SK-N-SH treated with all-trans-retinoic acid at 6 μM for 48 hours (cell line): Measurements from ENCODE around the gene GAREM1.

Experiments used
- ARNTL ChIP-seq: fragments of 450-650 bp; formaldehyde crosslinking; IDR thresholded peaks from 2 replicates; pipeline ENCODE4 v1.5.0; 2020; ENCODE audit warnings: low read depth, mild to moderate bottlenecking, moderate library complexity, borderline replicate concordance
- BACH2 ChIP-seq: fragments of 250-450 bp; sonication (Bioruptor Pico); IDR thresholded peaks from 2 replicates; pipeline ENCODE4 v1.9.0; 2021; ENCODE audit warnings: mild to moderate bottlenecking, borderline replicate concordance
- ESRRG ChIP-seq: fragments of 250-450 bp; sonication (Bioruptor Pico); IDR thresholded peaks from 2 replicates; pipeline ENCODE4 v1.6.1; 2021; ENCODE audit warnings: mild to moderate bottlenecking
- ISL1 ChIP-seq: fragments of 250-450 bp; sonication (Bioruptor Pico); IDR thresholded peaks from 2 replicates; pipeline ENCODE4 v2.1.2; 2022; ENCODE audit warnings: mild to moderate bottlenecking, moderate library complexity
- PATZ1 ChIP-seq: fragments of 250-450 bp; sonication (Bioruptor Pico); IDR thresholded peaks from 2 replicates; pipeline ENCODE4 v1.8.0; 2020; ENCODE audit warnings: mild to moderate bottlenecking, moderate library complexity, borderline replicate concordance
- POU6F1 ChIP-seq: fragments of 250-450 bp; sonication (Bioruptor Pico); IDR thresholded peaks from 2 replicates; pipeline ENCODE4 v1.8.0; 2021; ENCODE audit warnings: low read depth, mild to moderate bottlenecking, moderate library complexity, borderline replicate concordance
- TOX ChIP-seq: fragments of 250-450 bp; sonication (Bioruptor Pico); IDR thresholded peaks from 2 replicates; pipeline ENCODE4 v1.8.0; 2021; ENCODE audit warnings: mild to moderate bottlenecking, moderate library complexity, borderline replicate concordance
- TSHZ2 ChIP-seq: fragments of 250-450 bp; sonication (Bioruptor Pico); IDR thresholded peaks from 2 replicates; pipeline ENCODE4 v1.5.0; 2020; ENCODE audit warnings: mild to moderate bottlenecking, moderate library complexity
- ZC3H10 ChIP-seq: fragments of 250-450 bp; sonication (Bioruptor Pico); IDR thresholded peaks from 2 replicates; pipeline ENCODE4 v1.5.1; 2021; ENCODE audit warnings: mild to moderate bottlenecking, moderate library complexity
- ZFP3 ChIP-seq: fragments of 250-450 bp; sonication (Bioruptor Pico); IDR thresholded peaks from 2 replicates; pipeline ENCODE4 v1.5.0; 2020; ENCODE audit warnings: mild to moderate bottlenecking, moderate library complexity
- ZNF565 ChIP-seq: fragments of 450-650 bp; formaldehyde crosslinking; conservative IDR thresholded peaks from 2 replicates; pipeline ENCODE4 v1.5.0; 2020; ENCODE audit warnings: low read depth, mild to moderate bottlenecking, moderate library complexity
- ZNF70 ChIP-seq: fragments of 450-650 bp; formaldehyde crosslinking; IDR thresholded peaks from 2 replicates; pipeline ENCODE4 v1.5.0; 2020; ENCODE audit warnings: mild to moderate bottlenecking, moderate library complexity

- no peak for TF ChIP-seq ZFP3 (CRISPR knock-in tag)
- TF ChIP-seq PATZ1 (CRISPR knock-in tag) = no peak
- TF ChIP-seq ESRRG (CRISPR knock-in tag) = no peak
- TF ChIP-seq POU6F1 (CRISPR knock-in tag) = no peak
- no peak for TF ChIP-seq TSHZ2 (CRISPR knock-in tag)
- no peak for TF ChIP-seq ARNTL (CRISPR knock-in tag)
- no peak for TF ChIP-seq ISL1 (CRISPR knock-in tag)
- TF ChIP-seq ZC3H10 (CRISPR knock-in tag) = no peak
- no peak for TF ChIP-seq ZNF565 (CRISPR knock-in tag)
- TF ChIP-seq TOX (CRISPR knock-in tag) = no peak
- no peak for TF ChIP-seq ZNF70 (CRISPR knock-in tag)
- TF ChIP-seq BACH2 (CRISPR knock-in tag) = no peak
Measured at GRCh38 chr18:32424696-32425095, 46.0 kb downstream of the GAREM1 start.
